GM21526 (cell line): ENCODE results near the gene GINS1.
"Not testable (repeated sequence)": the region's sequence is repeated elsewhere in the genome, so short reads cannot be mapped to it uniquely, and the experiment has no call there.

ENCODE experiments used
- ATAC-seq: cut with Tn5 transposase; IDR thresholded peaks from one replicate; pipeline ENCODE4 v1.9.1; 2021; ENCODE audit warnings: moderate library complexity; ENCODE audit not compliant: unreplicated experiment, low FRiP score

GINS1 gene

GRCh38 chr20:25471020-25471419 is 63.5 kb downstream of the GINS1 start:
- no peak for ATAC-seq

GRCh38 chr20:25473297-25473696 is 65.8 kb downstream of the GINS1 start:
- ATAC-seq = not testable (repeated sequence)

GRCh38 chr20:25476106-25477013 is 68.9 kb downstream of the GINS1 start:
- no peak for ATAC-seq

- ATAC-seq = no peak
These were observed 69.8 kb downstream of the GINS1 start for GRCh38 chr20:25477014-25477882.

GRCh38 chr20:25478889-25479568 is 71.6 kb downstream of the GINS1 start:
- no peak for ATAC-seq

- no peak for ATAC-seq
These were observed 72.2 kb downstream of the GINS1 start for GRCh38 chr20:25479638-25480037.

GRCh38 chr20:25480156-25480555 is 72.7 kb downstream of the GINS1 start:
- no peak for ATAC-seq

- ATAC-seq = no peak
These were observed 73.3 kb downstream of the GINS1 start for GRCh38 chr20:25480797-25481196.

- ATAC-seq = no peak
These were observed 73.9 kb downstream of the GINS1 start for GRCh38 chr20:25481235-25481917.

GRCh38 chr20:25481918-25482253 is 74.4 kb downstream of the GINS1 start:
- no peak for ATAC-seq

- no peak for ATAC-seq
These were observed 76.1 kb downstream of the GINS1 start for GRCh38 chr20:25483431-25484132.

GRCh38 chr20:25484224-25484846 is 76.9 kb downstream of the GINS1 start:
- no peak for ATAC-seq

- no peak for ATAC-seq
These were observed 77.5 kb downstream of the GINS1 start for GRCh38 chr20:25484911-25485511.

GRCh38 chr20:25485872-25486271 is 78.4 kb downstream of the GINS1 start:
- ATAC-seq = no peak

GRCh38 chr20:25486377-25486776 is 78.9 kb downstream of the GINS1 start:
- no peak for ATAC-seq

- ATAC-seq = no peak
These were observed 79.8 kb downstream of the GINS1 start for GRCh38 chr20:25487306-25487705.

GRCh38 chr20:25487975-25488374 is 80.5 kb downstream of the GINS1 start:
- ATAC-seq = no peak

GRCh38 chr20:25489221-25489871 is 81.9 kb downstream of the GINS1 start:
- no peak for ATAC-seq
